MM.1S (cell line): ENCODE results near the gene WDFY1.

Experiments used
- EZH2 ChIP-seq: fragments of 300-600 bp; sonication (generic); optimal IDR thresholded peaks from 2 replicates; pipeline ENCODE3; 2017; ENCODE audit warnings: low read depth, mild to moderate bottlenecking, antibody characterized with exemption, low read length, mixed read lengths
- EZH2phosphoT487 ChIP-seq: fragments of 300-600 bp; sonication (generic); IDR thresholded peaks from 2 replicates; pipeline ENCODE4 v1.6.1; 2018; ENCODE audit warnings: antibody characterized with exemption, low read length
- TF ChIP-seq, protein P1 (sequence below): fragments of 300-600 bp; sonication (generic); IDR thresholded peaks from 2 replicates; pipeline ENCODE4 v1.5.1; 2016; ENCODE audit warnings: antibody characterized with exemption, low read length, mixed read lengths

DNA sequence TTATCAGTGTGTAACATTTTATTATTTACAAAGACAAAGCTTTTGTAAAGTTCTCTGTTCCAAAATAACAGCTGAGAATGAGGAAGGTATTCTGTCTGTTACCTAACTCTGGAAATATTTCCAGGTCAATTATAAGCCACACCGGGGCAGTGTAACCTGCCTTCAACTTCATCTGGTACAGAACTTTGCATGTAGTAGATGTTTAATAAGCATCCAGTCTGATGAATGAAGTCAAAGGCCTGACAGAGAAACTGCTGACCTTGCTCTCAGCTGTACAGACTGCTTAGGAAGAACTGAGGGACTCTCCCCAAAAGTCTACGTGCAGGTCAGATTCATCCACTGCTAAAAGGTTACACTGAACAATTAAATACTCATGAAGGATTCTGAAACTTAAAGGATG is 43.3 kb downstream of the WDFY1 start:
- TF ChIP-seq, protein P1, sequence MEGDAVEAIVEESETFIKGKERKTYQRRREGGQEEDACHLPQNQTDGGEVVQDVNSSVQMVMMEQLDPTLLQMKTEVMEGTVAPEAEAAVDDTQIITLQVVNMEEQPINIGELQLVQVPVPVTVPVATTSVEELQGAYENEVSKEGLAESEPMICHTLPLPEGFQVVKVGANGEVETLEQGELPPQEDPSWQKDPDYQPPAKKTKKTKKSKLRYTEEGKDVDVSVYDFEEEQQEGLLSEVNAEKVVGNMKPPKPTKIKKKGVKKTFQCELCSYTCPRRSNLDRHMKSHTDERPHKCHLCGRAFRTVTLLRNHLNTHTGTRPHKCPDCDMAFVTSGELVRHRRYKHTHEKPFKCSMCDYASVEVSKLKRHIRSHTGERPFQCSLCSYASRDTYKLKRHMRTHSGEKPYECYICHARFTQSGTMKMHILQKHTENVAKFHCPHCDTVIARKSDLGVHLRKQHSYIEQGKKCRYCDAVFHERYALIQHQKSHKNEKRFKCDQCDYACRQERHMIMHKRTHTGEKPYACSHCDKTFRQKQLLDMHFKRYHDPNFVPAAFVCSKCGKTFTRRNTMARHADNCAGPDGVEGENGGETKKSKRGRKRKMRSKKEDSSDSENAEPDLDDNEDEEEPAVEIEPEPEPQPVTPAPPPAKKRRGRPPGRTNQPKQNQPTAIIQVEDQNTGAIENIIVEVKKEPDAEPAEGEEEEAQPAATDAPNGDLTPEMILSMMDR = peak; percentile 48
- no peak for TF ChIP-seq EZH2
- no peak for TF ChIP-seq EZH2phosphoT487
